ENCODE measurements around the gene UNC80. TPM values are rescaled to one million over a fixed set of nuclear protein-coding genes. Genes with fewer than 3 reads are reported as not detected.

Gene UNC80
- total RNA-seq, 2 donors from 2014 or later, result 3.6 to 8.6 TPM

GRCh38 chr2:209908511-209908910 lies 136.9 kb downstream of the UNC80 start:
- TF ChIP-seq POLR2A (IDR thresholded peaks at IDR 0.05) (no peak), POLR2AphosphoS5 (IDR thresholded peaks at IDR 0.05) (no peak)
- no peak for DNase-seq (ENCODE audit: low spot score)
- H3K9me3 ChIP-seq, result no peaks in the 10 kb centered on the region
- no peak overlapping the region for H3K4me3 ChIP-seq
- no peak overlapping the region for H3K27ac ChIP-seq
- intact Hi-C loops (cut with DNase I), result no loop called here
- WGBS, result 96% methylated on average over 1 of the region's 1 CpG
- H3K4me1 ChIP-seq (replicated peaks), result no peaks in the 10 kb centered on the region
- H3K36me3 ChIP-seq, result no peaks in the 10 kb centered on the region
- H3K27me3 ChIP-seq (replicated peaks; ENCODE audit: insufficient read depth), result no peaks in the 10 kb centered on the region

- H3K27ac ChIP-seq, result no peak overlapping the region
- H3K9me3 ChIP-seq, result no peaks in the 10 kb centered on the region
- intact Hi-C loops (cut with DNase I), result no loop called here
- no peak for DNase-seq (ENCODE audit: low spot score)
- WGBS, result 81% methylated on average over 4 of the region's 4 CpGs
- H3K27me3 ChIP-seq (replicated peaks; ENCODE audit: insufficient read depth), result no peaks in the 10 kb centered on the region
- TF ChIP-seq POLR2AphosphoS5 (IDR thresholded peaks at IDR 0.05), result no peak
- no peak for TF ChIP-seq POLR2A (IDR thresholded peaks at IDR 0.05)
- TF ChIP-seq CTCF (IDR thresholded peaks at IDR 0.05), result no peak
- no peaks in the 10 kb centered on the region for H3K36me3 ChIP-seq
- no peak overlapping the region for H3K4me3 ChIP-seq
- no peaks in the 10 kb centered on the region for H3K4me1 ChIP-seq (replicated peaks)
These were observed 139.9 kb downstream of the UNC80 start for GRCh38 chr2:209911486-209911885.

- no peaks in the 10 kb centered on the region for H3K27me3 ChIP-seq (replicated peaks; ENCODE audit: insufficient read depth)
- no peak overlapping the region for H3K4me3 ChIP-seq
- intact Hi-C loops (cut with DNase I), result no loop called here
- no peaks in the 10 kb centered on the region for H3K4me1 ChIP-seq (replicated peaks)
- TF ChIP-seq CTCF (IDR thresholded peaks at IDR 0.05), result no peak
- no peak overlapping the region for H3K27ac ChIP-seq
- H3K36me3 ChIP-seq, result no peaks in the 10 kb centered on the region
- WGBS, result 76% methylated on average over 2 of the region's 2 CpGs
- no peaks in the 10 kb centered on the region for H3K9me3 ChIP-seq
- DNase-seq (ENCODE audit: low spot score), result no peak
These were observed 142.2 kb downstream of the UNC80 start for GRCh38 chr2:209913786-209914345.

GRCh38 chr2:209917154-209917771 lies 145.6 kb downstream of the UNC80 start:
- Histone ChIP-seq H3K9me3 (no peaks in the 10 kb centered on the region), H3K27ac (no peak overlapping the region), H3K36me3 (no peaks in the 10 kb centered on the region), H3K4me1 (replicated peaks) (no peaks in the 10 kb centered on the region), H3K4me3 (no peak overlapping the region), H3K27me3 (replicated peaks; ENCODE audit: insufficient read depth) (no peaks in the 10 kb centered on the region)
- 83% methylated on average over 2 of the region's 2 CpGs for WGBS
- no peak for DNase-seq (ENCODE audit: low spot score)
- intact Hi-C loops (cut with DNase I), result no loop called here
- TF ChIP-seq POLR2A (IDR thresholded peaks at IDR 0.05), result no peak
- no peak for TF ChIP-seq CTCF (IDR thresholded peaks at IDR 0.05)

- Histone ChIP-seq H3K4me3 (no peak overlapping the region), H3K36me3 (no peaks in the 10 kb centered on the region), H3K9me3 (no peaks in the 10 kb centered on the region), H3K4me1 (replicated peaks) (no peaks in the 10 kb centered on the region), H3K27me3 (replicated peaks; ENCODE audit: insufficient read depth) (no peaks in the 10 kb centered on the region), H3K27ac (no peak overlapping the region)
- intact Hi-C loops (cut with DNase I), result no loop called here
- no peak for DNase-seq (ENCODE audit: low spot score)
- TF ChIP-seq CTCF (IDR thresholded peaks at IDR 0.05) (no peak), POLR2A (IDR thresholded peaks at IDR 0.05) (no peak), POLR2AphosphoS5 (IDR thresholded peaks at IDR 0.05) (no peak)
- 92% methylated on average over 6 of the region's 6 CpGs for WGBS
These were observed 146.6 kb downstream of the UNC80 start for GRCh38 chr2:209918251-209918650.

Measured in prostate gland (tissue), 2 donors.